GM12878 (cell line): ENCODE results near the gene SNTA1.

Experiments
- ELK1 ChIP-seq: IDR thresholded peaks from 2 replicates; pipeline ENCODE4 v1.6.1; 2012; ENCODE audit warnings: low read depth, low read length, improper control_type of control experiment
- EZH2 ChIP-seq: IDR thresholded peaks from 2 replicates; pipeline ENCODE4 v1.6.1; 2012; ENCODE audit warnings: low read depth, mild to moderate bottlenecking, control low read depth, inconsistent platforms, low read length, borderline replicate concordance; ENCODE audit not compliant: control insufficient read depth
- FOS ChIP-seq: IDR thresholded peaks from 3 replicates; pipeline ENCODE4 v1.6.1; 2011; ENCODE audit warnings: borderline replicate concordance; ENCODE audit not compliant: insufficient read length; ENCODE audit errors: extremely low read depth
- POLR2A ChIP-seq: IDR thresholded peaks from 2 replicates; pipeline ENCODE4 v1.6.1; 2011; ENCODE audit warnings: low read depth, mild to moderate bottlenecking, low read length
- POLR2AphosphoS5 ChIP-seq: IDR thresholded peaks from 2 replicates; pipeline ENCODE4 v1.6.1; 2011; ENCODE audit warnings: mild to moderate bottlenecking, low read length, inconsistent platforms
- REST ChIP-seq: IDR thresholded peaks from 2 replicates; pipeline ENCODE4 v1.6.1; 2012; ENCODE audit warnings: mild to moderate bottlenecking, low read depth, low read length
- TCF7 ChIP-seq: IDR thresholded peaks from 2 replicates; pipeline ENCODE4 v1.6.1; 2014; ENCODE audit warnings: antibody characterized with exemption, borderline replicate concordance
- TF ChIP-seq, protein P1 (sequence below), 3 experiments: IDR thresholded peaks in 2 of 3; conservative IDR thresholded peaks in 1 of 3; 2 replicates each; pipeline ENCODE4 v1.5.1; 2011; ENCODE audit warnings: low read depth in 3 of 3, low read length in 3 of 3, mild to moderate bottlenecking in 3 of 3, control low read depth in 2 of 3, moderate library complexity in 2 of 3, inconsistent platforms in 1 of 3, mixed read lengths in 1 of 3; ENCODE audit not compliant: control insufficient read depth in 2 of 3, insufficient read depth in 1 of 3; ENCODE audit errors: extremely low read depth in 1 of 3

GRCh38 chr20:33488201-33488600 is 44.6 kb upstream of the SNTA1 start:
- no peak for TF ChIP-seq POLR2A
- no peak for TF ChIP-seq FOS
- TF ChIP-seq ELK1 = no peak
- TF ChIP-seq, protein P1, sequence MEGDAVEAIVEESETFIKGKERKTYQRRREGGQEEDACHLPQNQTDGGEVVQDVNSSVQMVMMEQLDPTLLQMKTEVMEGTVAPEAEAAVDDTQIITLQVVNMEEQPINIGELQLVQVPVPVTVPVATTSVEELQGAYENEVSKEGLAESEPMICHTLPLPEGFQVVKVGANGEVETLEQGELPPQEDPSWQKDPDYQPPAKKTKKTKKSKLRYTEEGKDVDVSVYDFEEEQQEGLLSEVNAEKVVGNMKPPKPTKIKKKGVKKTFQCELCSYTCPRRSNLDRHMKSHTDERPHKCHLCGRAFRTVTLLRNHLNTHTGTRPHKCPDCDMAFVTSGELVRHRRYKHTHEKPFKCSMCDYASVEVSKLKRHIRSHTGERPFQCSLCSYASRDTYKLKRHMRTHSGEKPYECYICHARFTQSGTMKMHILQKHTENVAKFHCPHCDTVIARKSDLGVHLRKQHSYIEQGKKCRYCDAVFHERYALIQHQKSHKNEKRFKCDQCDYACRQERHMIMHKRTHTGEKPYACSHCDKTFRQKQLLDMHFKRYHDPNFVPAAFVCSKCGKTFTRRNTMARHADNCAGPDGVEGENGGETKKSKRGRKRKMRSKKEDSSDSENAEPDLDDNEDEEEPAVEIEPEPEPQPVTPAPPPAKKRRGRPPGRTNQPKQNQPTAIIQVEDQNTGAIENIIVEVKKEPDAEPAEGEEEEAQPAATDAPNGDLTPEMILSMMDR (IDR thresholded peaks at IDR 0.05 in 2 of 3, conservative IDR thresholded peaks at IDR 0.05 in 1 of 3; ENCODE audit: control insufficient read depth in 2 of 3, extremely low read depth in 1 of 3, insufficient read depth in 1 of 3, low read depth in 3 of 3, low read length in 3 of 3) = no peak
- TF ChIP-seq REST = no peak
- no peak for TF ChIP-seq TCF7
- no peak for TF ChIP-seq POLR2AphosphoS5
- TF ChIP-seq EZH2 = no peak
